NK-92 treated with Interleukin-12 subunit alpha and Interleukin-12 subunit beta, amount 100 ng/mL, for 24 hours (cell line): ENCODE results near the gene BTRC.
"Not testable (repeated sequence)": the region's sequence is repeated elsewhere in the genome, so short reads cannot be mapped to it uniquely, and the experiment has no call there.

Source experiments
- DNase-seq: peaks from one replicate; lab custom pipeline; 2025; lab: John Stamatoyannopoulos, UW

Gene BTRC

GRCh38 chr10:101585841-101586240, 231.9 kb downstream of the BTRC start:
- no peak for DNase-seq

GRCh38 chr10:101587725-101588653, 234.0 kb downstream of the BTRC start, which contains the start of the genes DPCD and POLL:
DPCD (plus strand) TSS chr10:101588321; CDS start chr10:101588337, 16 bp downstream.
POLL (minus strand) TSS chr10:101588257; CDS start chr10:101587360, 897 bp downstream.
- peak; percentile 84 for DNase-seq

GRCh38 chr10:101588879-101589278, 234.9 kb downstream of the BTRC start:
- DNase-seq, result no peak

GRCh38 chr10:101593331-101593730, 239.4 kb downstream of the BTRC start:
- DNase-seq, result not testable (repeated sequence)

GRCh38 chr10:101595591-101596433, 241.8 kb downstream of the BTRC start:
- no peak for DNase-seq

GRCh38 chr10:101597091-101597900, 243.3 kb downstream of the BTRC start:
- no peak for DNase-seq

- DNase-seq, result no peak
Measured at GRCh38 chr10:101601541-101601940, 247.6 kb downstream of the BTRC start.

GRCh38 chr10:101602761-101603398, 248.9 kb downstream of the BTRC start:
- DNase-seq, result peak; percentile 33
